Skin of body (tissue), 2 donors: ENCODE data around the gene EMD. TPM values are rescaled to one million over a fixed set of nuclear protein-coding genes. Genes with fewer than 3 reads are reported as not detected.

Source experiments
- DNase-seq: peaks from one replicate; lab custom pipeline; 2025; lab: John Stamatoyannopoulos, UW
- total RNA-seq: library from RNA; depleted of rRNA; stranded (reverse); fragments of >200 nt; gene quantifications from one replicate; pipeline ENCODE4 v1.2.3, GENCODE V29; 2014

Gene EMD
- total RNA-seq, 1 donor from 2014 or later: 24.0 TPM

DNA sequence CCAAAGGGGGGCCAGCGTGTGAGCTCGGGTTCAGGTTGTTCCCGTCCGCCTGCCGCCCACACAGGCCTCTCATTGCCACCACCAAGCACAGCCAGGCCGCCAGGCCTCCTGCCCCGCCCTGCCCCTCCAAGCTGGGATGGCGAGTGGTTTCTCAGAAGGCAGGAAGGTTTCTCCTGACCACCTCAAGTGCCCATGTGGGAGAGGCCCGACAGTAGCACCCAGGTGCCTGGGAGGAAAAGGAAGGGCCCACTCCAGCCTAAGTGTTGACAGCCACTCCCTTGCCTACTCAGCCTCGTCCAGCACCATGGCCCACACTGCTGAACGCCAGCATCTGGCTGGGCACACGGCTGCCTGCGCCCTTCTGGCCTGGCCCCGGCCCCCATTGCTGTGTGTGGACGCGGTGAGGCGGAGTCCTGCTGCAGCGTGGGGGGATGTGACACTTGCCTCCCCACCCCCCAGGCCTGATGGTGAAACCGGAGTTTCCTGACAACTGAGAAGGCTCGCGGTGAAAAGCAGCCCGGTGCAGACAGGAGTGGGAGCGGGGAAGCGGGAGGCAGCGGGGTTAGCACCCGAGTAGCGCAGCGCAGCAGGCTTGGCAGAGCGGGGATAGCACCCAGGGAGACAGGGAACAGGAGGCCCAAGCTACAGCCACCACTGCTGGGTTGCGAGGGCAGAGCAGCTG is 23.9 kb upstream of the EMD start:
- DNase-seq: no peak

DNA sequence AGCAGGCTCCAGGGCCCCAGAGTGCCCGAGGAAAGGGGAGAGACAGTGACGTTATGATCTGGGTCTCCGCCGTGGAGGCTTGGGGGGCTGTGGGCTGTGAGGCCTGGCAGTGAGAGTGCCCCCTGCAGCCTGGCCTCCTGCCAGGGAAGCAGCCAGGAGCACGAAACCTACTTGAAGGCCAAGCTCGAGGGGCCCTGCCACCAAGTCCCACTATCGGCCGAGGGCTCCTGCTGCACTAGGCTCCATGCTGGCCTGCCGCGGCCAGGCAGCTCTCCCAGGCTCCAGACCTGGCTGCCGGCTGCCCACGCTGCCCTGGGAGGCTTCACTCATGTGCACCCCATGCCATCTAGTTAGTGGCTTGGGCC is 23.3 kb upstream of the EMD start:
- DNase-seq: no peak

DNA sequence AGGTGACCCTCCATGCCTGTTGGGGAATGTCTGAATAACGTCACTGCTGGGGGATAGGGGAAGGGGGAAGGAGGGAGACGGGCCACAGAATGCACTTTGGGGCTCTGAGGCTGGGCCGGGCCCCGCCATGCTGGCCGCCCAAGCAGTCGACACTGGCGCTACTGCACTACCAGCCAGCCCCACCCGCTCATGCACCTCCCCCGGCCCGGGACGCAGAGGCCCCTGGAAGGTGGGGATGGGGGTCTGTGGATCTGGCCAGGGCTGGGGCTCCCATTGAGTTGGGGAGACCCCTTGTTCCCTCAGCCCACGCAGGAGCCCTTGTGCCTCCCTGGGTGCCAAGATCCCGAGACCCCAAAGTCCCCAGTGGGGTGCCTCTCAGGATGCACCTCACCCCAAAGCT is 22.5 kb upstream of the EMD start:
- no peak for DNase-seq

DNA sequence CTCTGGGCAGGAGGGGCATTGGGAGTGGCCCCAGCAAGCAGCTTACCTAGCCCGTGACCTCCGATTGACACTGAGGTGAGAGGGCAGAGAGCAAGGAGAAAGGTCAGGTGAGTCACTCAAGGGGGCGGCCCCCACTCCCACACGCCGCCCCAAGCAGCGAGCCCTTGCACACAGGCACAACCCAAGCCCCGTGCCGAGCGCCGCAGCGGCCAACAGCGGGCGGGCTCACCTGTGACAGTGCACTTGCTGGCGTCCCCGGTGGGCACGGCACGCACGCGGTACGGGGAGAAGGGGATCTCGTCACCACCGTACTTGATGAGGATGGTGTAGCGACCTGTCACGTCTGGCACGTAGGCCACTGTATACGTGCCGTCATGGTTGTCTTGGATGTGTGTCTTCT is 21.9 kb upstream of the EMD start:
- DNase-seq: no peak

DNA sequence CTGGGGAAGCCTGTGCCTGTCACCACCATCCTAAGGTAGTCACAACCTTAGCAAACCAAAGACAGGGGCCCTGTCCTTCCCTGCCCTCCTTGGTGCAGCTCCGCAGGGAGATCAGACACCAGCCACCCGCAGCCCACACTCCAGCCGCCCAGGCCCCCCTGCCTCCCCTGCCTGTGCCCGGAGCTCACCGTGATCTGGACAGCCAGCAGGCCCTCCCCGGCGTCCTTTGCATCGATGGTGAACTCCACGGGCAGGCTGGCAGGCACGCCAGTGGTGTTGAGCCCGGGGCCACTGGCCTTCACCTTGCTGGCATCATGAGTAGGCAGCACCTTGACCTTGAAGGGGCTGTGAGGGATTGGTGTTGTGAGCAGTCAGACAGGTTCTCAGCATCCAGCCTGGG is 21.1 kb upstream of the EMD start:
- no peak for DNase-seq

DNA sequence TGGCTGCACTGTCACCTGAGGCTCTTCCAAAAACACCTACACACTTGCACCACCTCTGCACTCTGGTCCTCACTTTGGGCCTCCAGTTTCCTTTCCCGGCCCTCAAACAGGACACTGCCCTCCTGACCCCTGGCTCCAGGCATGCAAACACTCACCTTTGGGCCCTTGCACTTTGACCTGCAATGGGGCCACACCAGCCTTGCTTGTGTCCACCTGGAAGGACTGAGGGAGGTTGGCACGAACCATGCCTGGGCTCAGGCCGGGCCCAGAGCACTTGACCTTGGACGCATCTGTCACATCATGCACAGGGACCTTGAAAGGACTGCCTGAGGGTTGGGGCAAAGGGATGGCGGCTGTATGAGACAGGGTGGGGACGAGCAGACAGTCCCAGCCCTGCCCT is 20.3 kb upstream of the EMD start:
- DNase-seq: no peak

DNA sequence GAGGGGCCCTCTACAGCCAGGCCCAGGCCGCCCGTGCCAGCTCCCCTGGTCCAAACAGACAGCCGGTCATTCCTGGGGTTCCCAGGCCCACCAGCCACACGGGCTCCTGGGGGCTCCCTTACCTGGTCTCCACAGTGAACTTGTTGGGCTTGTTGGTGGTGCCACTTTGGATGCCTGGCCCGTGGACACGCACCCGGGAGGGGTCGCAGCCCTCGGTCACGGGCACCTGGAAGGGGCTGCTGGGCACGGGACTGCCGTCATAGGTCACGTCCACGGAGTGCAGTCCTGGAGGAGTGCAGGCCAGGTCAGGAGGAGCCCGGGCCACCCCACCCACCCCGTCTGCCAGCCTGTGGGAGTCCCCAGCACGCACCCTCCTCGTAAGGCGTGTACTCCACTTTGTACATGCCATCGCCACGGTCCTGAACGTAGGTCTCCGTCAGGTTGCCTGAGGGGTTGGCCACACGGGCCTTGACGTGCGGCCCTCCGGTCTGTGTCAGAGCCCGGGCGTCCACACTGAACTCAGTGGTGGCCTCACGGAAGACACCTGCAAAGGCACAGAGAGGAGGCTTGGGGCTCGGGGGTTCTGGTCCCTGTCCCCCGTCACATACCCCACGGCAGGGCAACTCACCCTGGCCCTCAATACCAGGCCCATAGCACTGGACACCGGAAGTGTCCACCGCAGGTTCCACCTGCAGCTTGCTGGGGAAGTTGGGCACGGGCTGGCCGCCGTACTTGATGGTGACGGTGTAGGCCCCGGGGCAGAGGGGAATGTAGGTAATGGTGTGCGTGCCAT is 19.5 kb upstream of the EMD start:
- DNase-seq: no peak

DNA sequence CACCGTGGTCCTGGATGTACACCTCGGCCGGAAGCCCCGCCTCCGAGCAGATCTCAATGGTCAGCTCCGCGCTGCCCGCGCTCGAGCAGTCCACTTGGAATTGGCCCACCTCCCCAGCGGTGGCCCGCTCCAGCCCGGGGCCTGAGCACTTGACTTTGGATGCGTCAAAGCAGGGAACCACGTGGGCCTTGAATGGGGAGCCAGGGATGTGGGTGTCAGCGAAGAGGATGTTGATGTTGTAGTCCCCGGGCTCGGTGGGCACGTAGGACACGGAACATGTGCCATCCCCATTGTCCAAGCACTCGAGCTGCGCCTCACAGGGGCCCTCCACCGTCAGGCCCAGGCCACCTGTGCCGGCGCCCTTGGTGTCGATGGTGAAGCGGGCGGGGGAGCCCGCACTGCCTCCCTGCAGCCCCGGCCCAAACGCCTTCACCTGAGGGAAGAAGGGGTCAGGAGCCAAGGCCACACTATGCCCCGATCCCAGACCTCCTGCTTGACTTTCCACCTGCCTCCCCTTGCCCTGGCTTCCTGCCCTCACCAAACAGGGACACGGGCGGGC is 18.9 kb upstream of the EMD start:
- DNase-seq: no peak

DNA sequence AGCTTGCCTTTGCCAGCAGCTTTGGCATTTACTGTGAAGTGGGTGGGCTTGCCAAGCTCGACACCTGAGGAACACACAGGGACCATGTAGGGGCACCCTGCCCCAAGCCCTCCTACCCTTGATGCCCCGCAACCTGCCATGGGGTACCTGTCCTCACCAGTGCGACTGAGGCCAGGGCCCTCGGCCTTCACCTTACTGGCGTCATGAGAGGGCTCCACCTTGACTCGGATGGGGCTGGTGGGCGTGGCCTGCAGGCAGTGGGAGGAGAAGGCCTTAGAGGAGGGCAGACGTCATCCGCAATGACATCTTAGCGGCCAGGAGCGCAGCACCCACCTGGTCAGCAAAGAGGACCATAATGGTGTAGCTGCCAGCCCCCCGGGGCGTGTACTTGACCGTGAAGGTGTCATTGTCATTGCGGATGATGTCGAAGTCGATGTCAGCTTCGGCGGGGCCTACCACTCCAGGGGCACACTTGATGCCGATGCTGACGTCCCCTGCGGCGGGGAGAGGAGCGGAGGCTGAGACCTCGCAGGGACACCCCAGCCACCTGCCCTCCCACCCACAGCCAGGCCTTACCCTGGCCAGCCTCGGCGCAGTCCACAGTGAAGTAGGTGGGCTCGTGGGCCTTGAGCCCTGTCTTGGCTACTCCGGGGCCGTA is 16.9 kb upstream of the EMD start:
- no peak for DNase-seq

DNA sequence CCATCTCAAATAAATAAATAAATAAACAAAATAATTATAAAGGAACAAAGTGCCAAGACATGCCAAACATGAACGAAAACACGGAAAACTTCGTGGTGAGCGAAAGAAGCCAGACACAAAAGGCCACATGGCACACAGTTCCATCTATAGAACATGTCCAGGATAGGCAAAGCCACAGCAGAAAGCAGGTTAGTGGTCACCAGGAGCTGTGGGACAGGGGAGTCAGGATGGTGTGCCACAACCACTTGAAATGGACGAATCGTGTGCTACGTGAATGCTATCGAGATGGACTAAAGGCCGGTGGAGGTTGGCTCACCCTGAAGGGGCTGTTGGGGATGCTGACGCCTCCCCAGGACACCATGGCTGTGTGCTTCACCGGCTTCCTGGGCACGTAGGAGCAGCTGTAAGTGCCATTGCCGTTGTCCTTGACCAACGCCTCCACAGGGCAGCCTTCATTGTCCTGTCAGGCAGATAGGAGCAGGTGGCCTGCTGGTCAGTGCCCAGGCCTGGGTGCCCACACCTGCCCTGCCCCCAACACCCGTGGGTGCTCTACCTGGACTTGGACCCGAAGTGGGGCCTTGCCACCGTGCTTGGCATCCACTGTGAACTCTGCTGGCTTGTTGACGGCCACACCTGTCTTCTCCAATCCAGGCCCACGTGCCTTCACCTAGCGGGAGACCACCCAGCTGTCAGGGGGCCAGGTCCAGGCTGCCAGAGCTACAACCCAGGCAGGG is 15.2 kb upstream of the EMD start:
- no peak for DNase-seq

DNA sequence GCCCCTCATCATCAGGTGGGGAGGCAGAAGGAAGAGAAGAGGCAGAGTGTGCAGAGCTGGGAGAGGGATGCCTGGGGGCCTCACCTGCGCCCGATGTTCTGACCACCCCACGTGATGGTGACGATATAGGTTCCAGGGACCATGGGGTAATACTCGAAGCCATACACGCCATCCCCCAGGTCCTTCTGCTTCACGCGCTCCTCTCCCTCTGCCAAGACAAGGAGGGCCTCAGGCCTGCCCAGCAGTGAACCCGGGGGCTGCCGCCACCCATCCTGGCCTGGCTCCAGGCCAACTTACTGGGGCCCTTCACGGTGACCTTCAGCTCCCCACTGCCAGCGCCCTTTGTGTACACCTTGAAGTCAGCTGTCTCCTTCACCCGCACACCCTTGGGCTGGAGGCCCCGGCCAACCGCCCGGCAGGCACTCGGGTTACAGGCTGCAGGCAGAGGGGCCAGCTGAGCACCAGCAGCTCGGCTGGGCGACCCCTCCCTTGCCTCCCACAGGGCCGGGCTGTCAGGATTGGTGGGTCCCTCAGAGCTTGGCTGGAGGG is 14.0 kb upstream of the EMD start:
- DNase-seq: no peak

DNA sequence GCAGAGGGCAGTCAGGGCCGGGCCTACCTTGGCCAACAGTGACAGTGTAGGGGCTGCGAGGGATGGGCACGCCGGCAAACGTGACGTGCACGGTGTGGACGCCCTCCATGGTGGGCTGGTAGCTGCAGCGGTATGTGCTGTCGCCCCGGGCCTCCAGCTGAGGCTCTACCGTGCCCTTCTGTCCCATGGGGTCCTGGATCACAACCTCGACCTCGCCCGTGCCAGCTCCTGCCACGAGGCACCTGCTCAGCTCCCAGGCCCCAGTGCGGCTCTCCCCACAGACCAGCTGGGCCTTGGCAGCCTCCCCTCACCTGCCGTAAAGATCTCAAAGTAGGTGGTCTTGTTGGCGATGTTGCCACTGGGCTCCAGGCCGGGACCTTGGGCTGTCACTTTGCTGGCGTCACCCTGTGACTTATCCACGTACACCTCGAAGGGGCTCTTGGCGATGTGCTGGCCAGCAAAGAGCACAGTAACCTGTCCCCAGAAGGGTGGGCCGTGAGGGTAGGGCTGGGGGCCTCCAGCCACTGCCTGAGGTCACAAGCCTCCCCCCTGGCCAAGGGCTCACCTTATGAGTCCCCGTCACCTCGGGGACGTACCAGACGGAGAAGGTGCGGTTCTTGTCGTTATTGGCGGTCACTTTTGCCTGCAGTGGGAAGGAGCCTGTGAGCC is 13.0 kb upstream of the EMD start:
- no peak for DNase-seq

DNA sequence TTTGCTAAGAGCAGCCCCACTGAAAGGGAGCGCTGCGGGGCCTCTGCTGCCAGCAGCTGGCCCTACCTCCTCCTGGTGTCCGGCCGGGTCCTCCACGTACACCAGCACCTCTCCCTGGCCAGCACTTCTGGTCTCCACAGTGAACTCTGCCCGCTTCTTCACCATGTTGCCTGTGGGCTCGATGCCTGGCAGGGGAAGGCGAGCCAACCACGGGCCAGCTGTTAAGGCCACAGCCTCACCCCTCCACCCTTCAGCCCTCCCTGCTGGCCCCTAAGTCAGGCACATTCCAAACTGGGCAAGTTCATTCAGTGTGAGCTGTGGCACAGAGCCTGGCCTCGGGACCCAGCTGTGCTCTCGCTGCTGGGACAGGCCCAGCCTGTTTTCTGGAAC is 12.4 kb upstream of the EMD start:
- DNase-seq: no peak

DNA sequence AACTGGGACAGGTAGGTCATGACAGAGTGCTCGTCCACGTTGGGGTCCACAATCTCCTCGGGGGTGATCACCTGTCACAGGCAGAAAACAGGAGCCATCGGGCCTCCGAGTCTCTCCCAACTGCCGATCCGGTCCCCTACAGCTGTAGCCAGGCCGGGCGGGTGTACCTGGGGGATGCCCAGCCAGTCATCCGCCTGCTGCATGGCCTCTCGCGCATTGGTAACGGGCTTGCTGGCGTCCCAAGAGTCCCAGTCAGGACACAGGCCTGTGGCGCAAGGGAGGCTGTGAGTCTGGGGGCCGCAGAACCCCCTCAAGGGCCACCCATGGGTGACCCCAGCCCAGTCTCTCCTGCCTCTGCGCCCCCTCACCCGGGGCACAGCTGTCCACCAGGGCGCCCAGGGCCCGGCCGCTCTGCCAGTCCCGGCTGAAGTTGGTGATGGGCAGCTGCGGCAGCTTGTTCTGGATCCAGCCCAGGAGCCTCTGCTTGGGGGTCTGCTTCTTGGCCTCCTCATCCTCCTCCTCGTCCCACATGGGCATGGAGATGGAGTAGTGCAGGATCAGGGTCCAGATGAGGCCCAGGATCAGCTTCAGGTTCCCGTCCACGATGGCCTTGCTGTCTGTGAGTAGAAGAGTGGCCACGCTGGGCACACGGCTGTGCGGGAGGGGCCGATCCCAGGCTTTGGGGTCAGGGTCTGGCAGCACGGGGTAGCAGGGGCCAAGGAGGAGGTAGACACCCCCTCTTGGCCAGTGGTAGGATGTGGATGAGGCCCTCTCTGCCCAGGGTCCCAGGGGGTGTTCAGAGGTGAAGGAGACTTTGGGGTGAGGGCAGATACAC is 11.4 kb upstream of the EMD start:
- no peak for DNase-seq

DNA sequence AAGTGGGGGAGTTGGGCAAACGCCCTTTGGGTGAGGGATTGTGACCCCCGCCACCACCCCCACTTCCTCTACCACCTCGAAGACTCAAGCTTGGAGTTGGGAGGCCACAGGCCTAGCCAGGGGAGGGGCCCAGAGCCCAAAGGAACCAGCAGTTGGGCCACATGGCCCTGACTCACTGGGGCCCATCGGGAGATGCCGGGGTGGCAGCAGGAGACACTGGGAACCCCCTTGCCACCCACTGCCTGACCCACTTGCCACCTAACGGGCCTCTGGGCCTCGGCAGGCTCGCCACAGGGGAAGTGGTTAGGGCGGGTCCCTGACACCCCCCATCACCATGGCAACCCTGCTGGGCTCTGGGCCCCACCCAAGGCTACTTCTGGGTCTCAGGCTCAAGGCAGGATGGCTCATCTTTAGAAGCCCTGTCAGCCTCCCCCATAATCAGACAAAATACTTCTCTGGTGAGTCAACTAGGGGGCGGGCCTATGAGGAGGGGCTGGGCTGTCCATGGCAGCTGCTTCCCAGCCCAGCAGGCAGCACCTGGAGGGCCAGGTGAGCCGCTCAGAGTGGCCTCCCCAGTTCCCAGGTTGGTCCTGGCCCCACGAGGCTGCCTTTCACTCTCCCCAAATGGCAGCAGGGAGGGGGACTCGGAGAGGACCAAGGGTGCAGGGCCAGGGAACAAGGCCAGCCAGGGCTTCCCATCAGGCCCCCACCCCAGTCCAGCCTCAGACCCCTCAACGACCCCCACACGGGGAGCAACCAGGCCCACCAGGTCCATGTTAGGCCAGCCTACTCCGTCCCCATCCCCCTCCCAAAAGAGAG is 10.3 kb upstream of the EMD start:
- DNase-seq: peak; percentile 45

DNA sequence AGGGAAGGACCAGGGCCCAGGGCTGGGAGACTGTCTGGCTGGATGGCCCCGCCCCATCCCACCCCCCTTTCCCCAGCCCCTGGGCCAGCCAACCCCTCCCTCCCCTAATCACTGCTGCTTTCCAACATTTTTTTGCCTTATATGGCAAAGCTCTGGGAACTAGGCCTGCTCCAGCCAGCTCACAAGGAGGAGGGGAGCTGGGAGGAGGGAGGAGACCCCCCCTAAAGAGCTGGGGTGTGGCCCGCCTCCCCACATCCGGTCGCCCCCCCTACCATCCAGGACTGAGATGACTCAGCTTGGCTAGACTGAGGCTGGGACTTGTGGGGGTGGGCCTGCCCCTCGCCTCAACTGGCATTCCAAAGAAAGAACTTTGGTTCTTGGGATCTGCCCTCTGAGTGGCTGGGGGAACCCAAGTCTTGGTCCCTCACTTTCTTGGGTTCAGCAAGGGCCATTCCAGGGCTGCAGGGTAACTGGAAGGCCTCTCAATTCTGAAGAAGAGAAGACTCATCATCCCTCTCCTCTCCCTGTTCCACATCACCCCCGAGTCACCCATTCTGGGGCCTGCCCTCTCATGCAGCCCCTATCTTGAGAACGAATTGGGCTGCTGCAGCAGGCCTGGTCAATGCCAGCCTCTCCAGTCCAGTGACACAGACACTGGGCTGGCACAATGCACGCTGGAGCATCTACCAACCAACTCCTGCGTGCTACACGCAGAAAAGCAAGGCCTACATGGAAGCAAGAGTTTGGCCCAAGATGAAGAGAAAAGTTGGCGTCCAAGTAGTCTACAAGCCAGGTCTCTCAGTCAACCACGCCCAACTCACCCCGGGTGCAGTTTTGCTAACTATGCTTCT is 9.4 kb upstream of the EMD start:
- DNase-seq: peak; percentile 94

DNA sequence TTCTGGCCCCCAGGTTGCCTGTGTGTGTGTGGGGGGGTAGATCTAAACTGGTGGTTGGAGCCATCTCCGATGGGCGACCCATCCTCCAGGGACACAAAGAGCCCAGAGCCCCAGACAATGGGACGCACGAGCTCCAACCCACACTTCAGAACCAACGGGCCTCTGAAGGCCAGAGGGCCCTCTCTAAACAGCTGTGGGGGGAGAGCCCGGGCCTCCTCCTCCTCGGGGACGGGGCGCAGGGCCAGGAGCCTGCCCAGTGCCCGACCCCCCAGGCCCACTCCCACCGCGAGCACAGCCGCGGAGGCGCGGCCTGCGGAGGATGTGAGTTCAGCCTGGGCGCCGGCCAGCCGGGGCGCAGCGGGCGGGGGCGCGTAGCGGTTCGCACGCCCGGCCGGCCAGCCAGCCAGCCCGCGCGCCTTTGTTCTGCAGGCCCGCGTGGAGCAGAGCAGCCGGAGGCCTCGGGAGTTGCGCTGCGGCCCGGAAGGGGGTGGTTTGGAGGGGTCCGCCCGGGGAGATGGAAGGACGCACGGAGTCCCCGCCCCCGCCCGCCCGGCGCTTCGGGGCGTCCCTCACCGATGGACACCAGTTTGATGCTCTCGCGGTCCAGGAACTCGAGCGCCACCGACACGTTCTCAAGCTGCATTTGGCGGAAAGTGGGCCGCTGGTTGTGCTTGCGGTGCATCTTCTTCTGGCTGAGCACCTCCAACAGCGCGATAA is 8.6 kb upstream of the EMD start:
- no peak for DNase-seq
